A375 (cell line): Measurements from ENCODE around the gene GYG1. TPM values are rescaled to one million over a fixed set of nuclear protein-coding genes. Genes with fewer than 3 reads are reported as not detected.

Experiments used
- total RNA-seq: library from RNA; depleted of rRNA; stranded (reverse); fragments of >200 nt; shearing (Covaris generic); gene quantifications from 2 replicates; pipeline ENCODE4 v1.2.3, GENCODE V29; 2014; rRNA removed

GYG1 gene
- total RNA-seq: 14.1 and 14.2 TPM in 2 replicates

DNA sequence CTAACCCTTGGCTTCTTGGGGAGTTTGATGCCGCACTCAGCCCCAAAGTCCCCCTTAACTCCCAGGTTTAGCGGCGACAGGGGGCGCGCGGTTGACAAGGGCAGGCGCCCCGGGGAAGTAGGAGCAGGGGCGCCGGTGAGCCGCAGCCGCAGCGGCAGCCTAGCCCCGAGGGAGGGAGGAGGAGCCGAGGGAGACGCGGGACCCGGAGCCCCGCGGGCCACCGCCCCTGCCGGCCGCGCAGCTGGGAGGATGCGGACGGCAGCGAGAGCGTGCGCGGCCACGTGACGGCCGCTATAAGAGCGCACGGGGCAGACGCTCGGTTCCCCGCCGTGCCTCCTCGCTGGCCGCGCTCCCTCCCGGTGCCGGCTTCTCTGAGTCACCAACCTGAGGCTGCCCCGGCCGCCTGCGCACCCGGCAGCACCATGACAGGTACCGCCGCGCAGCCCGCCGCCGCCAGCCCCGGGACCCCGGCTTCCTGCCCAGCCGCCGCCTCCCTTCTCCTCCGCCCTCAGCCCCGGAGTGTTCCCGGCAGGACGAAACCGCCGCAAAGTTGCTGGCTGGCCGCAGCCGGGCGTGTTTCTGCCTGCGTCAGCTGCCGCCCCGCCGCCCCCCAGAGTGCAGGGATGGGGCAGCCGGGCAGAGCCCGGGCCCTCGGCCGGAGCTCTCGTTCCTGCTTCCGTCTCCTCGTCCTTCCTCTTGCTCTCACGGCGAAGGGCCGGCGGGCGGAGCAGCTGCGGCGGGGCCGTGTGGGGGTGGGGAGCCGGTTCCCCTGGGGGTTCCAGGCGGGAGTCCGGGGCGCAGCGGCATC, at the start of gene GYG1:
TSS of gene GYG1 (plus strand) at position 322 of the 808 bp plus-strand sequence. CDS start at position 423, 101 bp downstream.

Other genes with a start within 250 kb of the GYG1 start
- gene CPB1, start 163.7 kb upstream of the GYG1 start, total RNA-seq: not detected in 2 replicates
- not detected in 2 replicates for gene CPA3, start 126.2 kb upstream of the GYG1 start, total RNA-seq
- 36.9 and 39.1 TPM in 2 replicates for gene HLTF, start 95.0 kb downstream of the GYG1 start, total RNA-seq
- 5.4 and 6.6 TPM in 2 replicates for gene HPS3, start 138.1 kb downstream of the GYG1 start, total RNA-seq
- not detected in 2 replicates for gene CP, start 230.3 kb downstream of the GYG1 start, total RNA-seq